Activated CD4-positive, alpha-beta T cell treated with anti-CD3 and anti-CD28 coated beads, Interleukin-2, Interleukin-4, amounts not matched to agents 100 ng/mL and 50 ng/mL, durations not matched to agents 16 hours and 8 hours (primary cell): ENCODE data around the gene STX12.
"Not testable (repeated sequence)": the region's sequence is repeated elsewhere in the genome, so short reads cannot be mapped to it uniquely, and the experiment has no call there.

Source experiments
- DNase-seq: peaks from one replicate; pipeline ENCODE4 v3.0.0-alpha.2; 2020; ENCODE audit warnings: low spot score

STX12 gene

DNA sequence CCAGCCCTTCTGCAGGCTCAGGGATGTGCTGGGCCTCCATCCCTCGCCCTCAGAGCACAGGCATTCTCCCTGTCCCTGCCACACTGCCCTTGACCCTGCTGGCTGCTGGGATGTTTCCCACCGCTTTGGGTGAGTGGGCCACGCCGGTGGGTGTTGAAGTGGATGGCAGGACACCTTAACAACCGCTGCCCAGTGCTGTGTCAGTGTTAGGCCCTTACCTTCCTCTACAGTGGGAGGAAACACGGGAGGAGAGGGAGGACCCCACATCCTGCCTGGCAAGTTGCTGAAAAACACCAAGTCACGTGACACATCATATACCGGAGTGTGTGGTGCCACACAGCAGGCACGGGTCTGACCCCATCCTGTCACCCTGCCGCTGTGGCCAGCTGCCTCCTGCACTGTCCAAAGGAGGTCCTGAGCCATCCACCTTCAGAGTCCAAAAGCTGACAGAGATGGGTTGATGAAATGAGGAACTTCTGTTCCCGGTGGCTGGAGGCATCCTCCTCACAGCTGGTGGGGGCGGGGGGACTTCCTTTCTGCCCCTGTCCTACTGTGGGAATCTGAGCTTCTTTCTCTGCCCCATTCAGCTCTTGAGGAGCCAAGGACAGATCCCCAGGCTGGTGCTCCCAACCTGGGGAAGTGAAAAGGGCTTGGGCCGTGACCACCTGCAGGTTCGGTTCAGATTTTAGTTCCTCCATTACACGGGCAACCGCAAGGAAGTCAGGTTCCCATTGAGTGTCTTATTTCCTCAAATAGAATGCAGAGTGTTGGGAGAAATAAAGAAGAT is 96.1 kb downstream of the STX12 start:
- DNase-seq = peak; percentile 80

DNA sequence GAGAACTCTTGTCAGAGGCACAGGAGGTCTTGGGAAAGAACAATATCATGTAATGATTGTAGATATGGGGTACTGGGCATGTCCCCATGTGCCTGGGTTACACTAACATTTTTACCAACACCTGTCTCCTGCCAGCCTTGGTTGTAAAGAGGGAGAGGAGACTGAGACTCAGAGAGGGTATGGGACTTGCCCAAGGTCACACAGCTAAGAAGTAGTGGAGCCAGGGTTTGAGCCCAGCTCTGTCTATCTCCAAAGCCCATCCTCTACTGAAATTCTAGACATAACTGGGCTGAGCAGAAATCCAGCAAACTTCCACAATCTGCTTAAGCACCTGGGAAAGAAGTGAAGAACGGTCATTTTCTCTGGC is 96.7 kb downstream of the STX12 start:
- no peak for DNase-seq

DNA sequence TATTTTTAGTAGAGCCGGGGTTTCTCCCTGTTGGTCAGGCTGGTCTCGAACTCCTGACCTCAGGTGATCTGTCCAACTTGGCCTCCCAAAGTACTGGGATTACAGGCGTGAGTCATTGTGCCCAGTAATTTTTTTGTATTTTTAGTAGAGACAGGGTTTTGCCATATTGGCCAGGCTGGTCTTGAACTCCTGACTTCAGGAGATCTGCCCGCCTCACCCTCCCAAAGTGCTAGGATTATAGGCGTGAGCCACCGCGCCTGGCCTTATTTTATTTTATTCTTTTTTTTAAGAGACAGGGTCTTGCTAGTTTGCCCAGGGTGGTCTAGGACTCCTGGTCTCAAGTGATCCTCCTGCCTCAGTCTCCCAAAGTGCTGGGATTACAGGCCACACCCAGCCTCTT is 98.1 kb downstream of the STX12 start:
- not testable (repeated sequence) for DNase-seq

- DNase-seq = peak; percentile 73
Measured at GRCh38 chr1:27872059-27872801, 99.2 kb downstream of the STX12 start, which contains the start of gene THEMIS2. Gene THEMIS2, plus strand, starts transcription at chr1:27872544. Its CDS starts 28 bp downstream, at chr1:27872572.

GRCh38 chr1:27872802-27873551 is 100.0 kb downstream of the STX12 start:
- peak; percentile 35 for DNase-seq

DNA sequence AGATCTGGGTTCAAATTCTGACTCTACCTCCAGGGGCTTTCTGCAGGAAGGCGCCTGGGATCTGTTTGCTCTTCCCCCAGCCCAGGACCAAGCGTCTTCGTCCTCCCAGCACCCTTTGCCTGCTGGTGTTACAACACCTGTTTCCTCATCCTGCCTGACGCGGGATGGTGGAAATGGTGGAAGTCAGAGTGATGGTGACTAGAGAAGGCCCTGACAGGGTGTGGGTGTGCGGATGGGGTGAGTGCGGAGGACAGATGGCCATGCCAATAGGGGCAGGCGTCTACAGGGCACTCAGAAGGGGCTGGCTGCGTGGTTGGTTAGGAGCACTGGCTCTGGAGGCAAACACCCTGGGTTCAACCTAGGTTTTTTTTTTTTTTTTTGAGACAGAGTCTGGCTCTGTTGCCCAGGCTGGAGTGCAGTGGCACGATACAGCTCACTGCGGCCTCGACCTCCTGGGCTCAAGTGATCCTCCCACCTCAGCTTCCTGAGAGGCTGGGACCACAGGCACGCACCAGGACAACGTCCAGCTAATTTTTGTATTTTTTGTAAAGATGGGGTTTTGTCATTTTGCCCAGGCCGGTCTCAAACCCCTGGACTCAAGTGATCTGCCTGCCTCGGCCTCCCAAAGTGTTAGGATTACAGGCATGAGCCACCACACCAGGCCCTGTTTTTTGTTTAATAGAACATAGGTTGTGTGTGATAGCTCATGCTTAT is 100.8 kb downstream of the STX12 start:
- no peak for DNase-seq
